GM12864 (cell line): ENCODE data around the gene SH3RF2.
A peak's percentile ranks its signal among the peaks of the same experiment; 100 is the strongest.

ENCODE experiments used
- DNase-seq: peaks from one replicate; pipeline ENCODE4 v3.0.0-alpha.2; 2011; ENCODE audit warnings: low read depth
- H3K4me3 ChIP-seq: 2 replicates; pipeline ENCODE4 v1.5.1; 2011; ENCODE audit warnings: mild to moderate bottlenecking, low read depth, low read length, control low read depth
- CTCF ChIP-seq: IDR thresholded peaks from 2 replicates; pipeline ENCODE4 v1.5.1; 2011; ENCODE audit warnings: low read depth, mild to moderate bottlenecking, moderate library complexity, low read length, control low read depth, inconsistent platforms; ENCODE audit errors: missing control alignments

Gene SH3RF2

GRCh38 chr5:146048994-146049703 is 112.8 kb downstream of the SH3RF2 start:
- no peak overlapping the region for H3K4me3 ChIP-seq
- no peak for DNase-seq
- TF ChIP-seq CTCF: peak; percentile 62

- TF ChIP-seq CTCF: no peak
- DNase-seq: no peak
- H3K4me3 ChIP-seq: no peak overlapping the region
Observed at GRCh38 chr5:146049704-146050026, 113.3 kb downstream of the SH3RF2 start.

- TF ChIP-seq CTCF: no peak
- no peak overlapping the region for H3K4me3 ChIP-seq
- DNase-seq: no peak
Observed at GRCh38 chr5:146050086-146050485, 113.7 kb downstream of the SH3RF2 start.

- DNase-seq: no peak
- H3K4me3 ChIP-seq: no peak overlapping the region
- TF ChIP-seq CTCF: no peak
Observed at GRCh38 chr5:146051678-146052077, 115.3 kb downstream of the SH3RF2 start.

- DNase-seq: no peak
- TF ChIP-seq CTCF: peak; percentile 33
- H3K4me3 ChIP-seq: no peak overlapping the region
Observed at GRCh38 chr5:146052780-146053179, 116.4 kb downstream of the SH3RF2 start.

- DNase-seq: no peak
- TF ChIP-seq CTCF: no peak
- H3K4me3 ChIP-seq: no peak overlapping the region
Observed at GRCh38 chr5:146055432-146055831, 119.1 kb downstream of the SH3RF2 start.
